HCT116 (cell line): Measurements from ENCODE around the gene MTHFD1L.

Experiments used
- ATF3 ChIP-seq: IDR thresholded peaks from 2 replicates; pipeline ENCODE4 v1.6.1; 2012
- CEBPB ChIP-seq: IDR thresholded peaks from 2 replicates; pipeline ENCODE4 v1.6.1; 2012; ENCODE audit warnings: low read depth
- EGR1 ChIP-seq: IDR thresholded peaks from 2 replicates; pipeline ENCODE4 v1.6.1; 2012; ENCODE audit warnings: low read depth
- EZH2 ChIP-seq: fragments of 200-600 bp; sonication (generic); IDR thresholded peaks from 2 replicates; pipeline ENCODE4 v1.6.1; 2017; ENCODE audit warnings: antibody characterized with exemption, mixed run types
- EZH2phosphoT487 ChIP-seq: fragments of 200-600 bp; IDR thresholded peaks from 2 replicates; pipeline ENCODE4 v1.6.1; 2018; ENCODE audit warnings: antibody characterized with exemption, borderline replicate concordance
- JUND ChIP-seq: IDR thresholded peaks from 2 replicates; pipeline ENCODE4 v1.6.1; 2012
- POLR2A ChIP-seq: IDR thresholded peaks from 2 replicates; pipeline ENCODE4 v1.7.0; 2011; ENCODE audit warnings: borderline replicate concordance; ENCODE audit not compliant: insufficient read depth, insufficient read length; ENCODE audit errors: extremely low read depth
- POLR2AphosphoS5 ChIP-seq: IDR thresholded peaks from 2 replicates; pipeline ENCODE4 v1.6.1; 2011; ENCODE audit warnings: mild to moderate bottlenecking, low read depth, low read length, moderate library complexity
- SP1 ChIP-seq: IDR thresholded peaks from 2 replicates; pipeline ENCODE4 v1.6.1; 2012; ENCODE audit warnings: low read depth
- SRF ChIP-seq: IDR thresholded peaks from 2 replicates; pipeline ENCODE4 v1.6.1; 2012; ENCODE audit warnings: low read depth
- ZNF274 ChIP-seq: fragments of 200-500 bp; sonication (Bioruptor generic); IDR thresholded peaks from 2 replicates; pipeline ENCODE4 v1.6.1; 2014; ENCODE audit warnings: mild to moderate bottlenecking, low read depth, low read length, inconsistent platforms
- TF ChIP-seq, protein P1 (sequence below), 3 experiments: fragments of 200-600 bp in 1 of 3; sonication (generic) in 1 of 3; IDR thresholded peaks in 2 of 3; conservative IDR thresholded peaks in 1 of 3; 2 replicates each; pipeline ENCODE4 v1.5.1; 2012 to 2017; ENCODE audit warnings: low read depth in 2 of 3, low read length in 2 of 3, antibody characterized with exemption in 1 of 3, borderline replicate concordance in 1 of 3, control low read depth in 1 of 3, mild to moderate bottlenecking in 1 of 3, mixed read lengths in 1 of 3, mixed run types in 1 of 3, moderate library complexity in 1 of 3; ENCODE audit not compliant: insufficient read depth in 1 of 3
- TF ChIP-seq, protein P2 (sequence below): IDR thresholded peaks from 2 replicates; pipeline ENCODE4 v1.6.1; 2012

GRCh38 chr6:151026041-151026663 is 160.7 kb downstream of the MTHFD1L start:
- TF ChIP-seq, protein P1, sequence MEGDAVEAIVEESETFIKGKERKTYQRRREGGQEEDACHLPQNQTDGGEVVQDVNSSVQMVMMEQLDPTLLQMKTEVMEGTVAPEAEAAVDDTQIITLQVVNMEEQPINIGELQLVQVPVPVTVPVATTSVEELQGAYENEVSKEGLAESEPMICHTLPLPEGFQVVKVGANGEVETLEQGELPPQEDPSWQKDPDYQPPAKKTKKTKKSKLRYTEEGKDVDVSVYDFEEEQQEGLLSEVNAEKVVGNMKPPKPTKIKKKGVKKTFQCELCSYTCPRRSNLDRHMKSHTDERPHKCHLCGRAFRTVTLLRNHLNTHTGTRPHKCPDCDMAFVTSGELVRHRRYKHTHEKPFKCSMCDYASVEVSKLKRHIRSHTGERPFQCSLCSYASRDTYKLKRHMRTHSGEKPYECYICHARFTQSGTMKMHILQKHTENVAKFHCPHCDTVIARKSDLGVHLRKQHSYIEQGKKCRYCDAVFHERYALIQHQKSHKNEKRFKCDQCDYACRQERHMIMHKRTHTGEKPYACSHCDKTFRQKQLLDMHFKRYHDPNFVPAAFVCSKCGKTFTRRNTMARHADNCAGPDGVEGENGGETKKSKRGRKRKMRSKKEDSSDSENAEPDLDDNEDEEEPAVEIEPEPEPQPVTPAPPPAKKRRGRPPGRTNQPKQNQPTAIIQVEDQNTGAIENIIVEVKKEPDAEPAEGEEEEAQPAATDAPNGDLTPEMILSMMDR (IDR thresholded peaks at IDR 0.05 in 2 of 3, conservative IDR thresholded peaks at IDR 0.05 in 1 of 3; ENCODE audit: borderline replicate concordance in 1 of 3, insufficient read depth in 1 of 3, low read depth in 2 of 3, low read length in 2 of 3), result no peak
- TF ChIP-seq EZH2phosphoT487 (no peak), POLR2AphosphoS5 (no peak), EZH2 (no peak), POLR2A (no peak), JUND (no peak), CEBPB (no peak), SRF (no peak), EGR1 (no peak), SP1 (no peak), ZNF274 (no peak), ATF3 (no peak)
- TF ChIP-seq, protein P2, sequence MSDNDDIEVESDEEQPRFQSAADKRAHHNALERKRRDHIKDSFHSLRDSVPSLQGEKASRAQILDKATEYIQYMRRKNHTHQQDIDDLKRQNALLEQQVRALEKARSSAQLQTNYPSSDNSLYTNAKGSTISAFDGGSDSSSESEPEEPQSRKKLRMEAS, result no peak
